NCI-H510A (cell line): ENCODE measurements around the gene NAP1L5.

Experiments
- DNase-seq: peaks from one replicate; lab custom pipeline; 2025; lab: John Stamatoyannopoulos, UW

The NAP1L5 gene

GRCh38 chr4:88660446-88661294 is 37.0 kb downstream of the NAP1L5 start:
- DNase-seq, result no peak

- no peak for DNase-seq
Observed at GRCh38 chr4:88659890-88660208, 37.8 kb downstream of the NAP1L5 start.

- no peak for DNase-seq
Observed at GRCh38 chr4:88659055-88659889, 38.4 kb downstream of the NAP1L5 start.

- no peak for DNase-seq
Observed at GRCh38 chr4:88655226-88655625, 42.4 kb downstream of the NAP1L5 start.

GRCh38 chr4:88653371-88653946 is 44.2 kb downstream of the NAP1L5 start:
- DNase-seq, result no peak

GRCh38 chr4:88649716-88650115 is 47.9 kb downstream of the NAP1L5 start:
- no peak for DNase-seq

GRCh38 chr4:88646528-88647280 is 50.9 kb downstream of the NAP1L5 start:
- DNase-seq, result no peak

- no peak for DNase-seq
Observed at GRCh38 chr4:88645994-88646393, 51.6 kb downstream of the NAP1L5 start.
